ENCODE measurements around the gene TEP1. TPM values are rescaled to one million over a fixed set of nuclear protein-coding genes. Genes with fewer than 3 reads are reported as not detected.

Gene TEP1
- total RNA-seq, 2 donors from 2014 or later, result 53.7 to 71.3 TPM

GRCh38 chr14:20427231-20428009, 14.1 kb upstream of the TEP1 start:
- intact Hi-C loops (cut with DNase I), result no loop called here
- Histone ChIP-seq H3K36me3 (no peaks in the 10 kb centered on the region), H3K9me3 (no peaks in the 10 kb centered on the region), H3K4me3 (no peak overlapping the region), H3K4me1 (peaks cover 5% of the 10 kb centered on the region), H3K27me3 (no peaks in the 10 kb centered on the region), H3K9ac (ENCODE audit: low read depth in 2 of 2, low read length in 2 of 2) (no peak overlapping the region), H3K27ac (peak overlapping the region; percentile 67)
- no peak for DNase-seq
- TF ChIP-seq CTCF (IDR thresholded peaks at IDR 0.05), result no peak

GRCh38 chr14:20424851-20425250, 11.6 kb upstream of the TEP1 start:
- TF ChIP-seq CTCF (IDR thresholded peaks at IDR 0.05), result no peak
- H3K9me3 ChIP-seq, result no peaks in the 10 kb centered on the region
- no peak overlapping the region for H3K27ac ChIP-seq
- no peaks in the 10 kb centered on the region for H3K4me1 ChIP-seq
- no peaks in the 10 kb centered on the region for H3K36me3 ChIP-seq
- DNase-seq, result no peak
- H3K9ac ChIP-seq (ENCODE audit: low read depth in 2 of 2, low read length in 2 of 2), result no peak overlapping the region
- no peaks in the 10 kb centered on the region for H3K27me3 ChIP-seq
- H3K4me3 ChIP-seq, result no peak overlapping the region
- intact Hi-C loops (cut with DNase I), result no loop called here

GRCh38 chr14:20422886-20423285, 9.6 kb upstream of the TEP1 start:
- H3K36me3 ChIP-seq, result no peaks in the 10 kb centered on the region
- TF ChIP-seq CTCF (IDR thresholded peaks at IDR 0.05), result no peak
- intact Hi-C loops (cut with DNase I), result no loop called here
- H3K27me3 ChIP-seq, result no peaks in the 10 kb centered on the region
- no peaks in the 10 kb centered on the region for H3K9me3 ChIP-seq
- H3K9ac ChIP-seq (ENCODE audit: low read depth in 2 of 2, low read length in 2 of 2), result no peak overlapping the region
- no peaks in the 10 kb centered on the region for H3K4me1 ChIP-seq
- no peak overlapping the region for H3K4me3 ChIP-seq
- DNase-seq, result no peak
- H3K27ac ChIP-seq, result no peak overlapping the region

GRCh38 chr14:20421267-20421666, 8.0 kb upstream of the TEP1 start:
- no peaks in the 10 kb centered on the region for H3K9me3 ChIP-seq
- H3K4me1 ChIP-seq, result no peaks in the 10 kb centered on the region
- TF ChIP-seq CTCF (IDR thresholded peaks at IDR 0.05), result no peak
- H3K4me3 ChIP-seq, result no peak overlapping the region
- peak overlapping the region; percentile 7 for H3K27ac ChIP-seq
- no peaks in the 10 kb centered on the region for H3K27me3 ChIP-seq
- no peaks in the 10 kb centered on the region for H3K36me3 ChIP-seq
- DNase-seq, result no peak
- H3K9ac ChIP-seq (ENCODE audit: low read depth in 2 of 2, low read length in 2 of 2), result no peak overlapping the region
- intact Hi-C loops (cut with DNase I), result no loop called here

GRCh38 chr14:20419419-20419818, 6.1 kb upstream of the TEP1 start:
- Histone ChIP-seq H3K27ac (peak overlapping the region; percentile 91), H3K9ac (ENCODE audit: low read depth in 2 of 2, low read length in 2 of 2) (peak overlapping the region in 1 of 2 donors; percentile 68), H3K4me1 (peaks cover 7% of the 10 kb centered on the region), H3K9me3 (no peaks in the 10 kb centered on the region), H3K4me3 (no peak overlapping the region), H3K36me3 (no peaks in the 10 kb centered on the region), H3K27me3 (no peaks in the 10 kb centered on the region)
- TF ChIP-seq CTCF (IDR thresholded peaks at IDR 0.05), result no peak
- DNase-seq, result no peak
- intact Hi-C loops (cut with DNase I), result loop anchor here (10.0 kb wide), 2 partner anchors 185 to 265 kb away; partner anchors contain the start of genes ANG and RNASE4
